WI38 (cell line): ENCODE results near the gene IRF6.

Experiments used
- H3K4me3 ChIP-seq: 2 replicates; pipeline ENCODE4 v1.5.1; 2011; ENCODE audit warnings: low read depth, mild to moderate bottlenecking, control low read depth, low read length
- TF ChIP-seq, protein P1 (sequence below): IDR thresholded peaks from 2 replicates; pipeline ENCODE4 v1.5.1; 2012; ENCODE audit warnings: low read depth, mild to moderate bottlenecking, control low read depth, low read length

IRF6 gene

DNA sequence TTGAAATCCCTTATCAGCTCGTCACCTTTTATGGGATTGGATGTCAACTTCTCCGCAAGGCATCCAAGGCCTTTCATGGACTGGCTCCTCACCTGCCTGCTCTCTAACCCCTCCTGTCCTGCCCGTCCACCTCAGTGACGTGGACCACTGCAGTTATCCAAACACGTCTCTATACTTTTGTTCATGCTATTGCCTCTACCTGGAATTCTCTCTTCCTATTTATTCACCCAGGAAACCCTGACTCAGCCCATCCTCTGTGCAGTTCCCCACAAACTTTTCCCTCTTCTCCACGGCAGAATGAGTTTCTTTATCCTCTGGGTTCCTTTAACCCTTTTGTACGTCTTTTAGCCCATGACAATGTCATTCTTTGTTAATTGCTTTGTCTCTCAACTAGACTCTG is 16.8 kb upstream of the IRF6 start:
- TF ChIP-seq, protein P1, sequence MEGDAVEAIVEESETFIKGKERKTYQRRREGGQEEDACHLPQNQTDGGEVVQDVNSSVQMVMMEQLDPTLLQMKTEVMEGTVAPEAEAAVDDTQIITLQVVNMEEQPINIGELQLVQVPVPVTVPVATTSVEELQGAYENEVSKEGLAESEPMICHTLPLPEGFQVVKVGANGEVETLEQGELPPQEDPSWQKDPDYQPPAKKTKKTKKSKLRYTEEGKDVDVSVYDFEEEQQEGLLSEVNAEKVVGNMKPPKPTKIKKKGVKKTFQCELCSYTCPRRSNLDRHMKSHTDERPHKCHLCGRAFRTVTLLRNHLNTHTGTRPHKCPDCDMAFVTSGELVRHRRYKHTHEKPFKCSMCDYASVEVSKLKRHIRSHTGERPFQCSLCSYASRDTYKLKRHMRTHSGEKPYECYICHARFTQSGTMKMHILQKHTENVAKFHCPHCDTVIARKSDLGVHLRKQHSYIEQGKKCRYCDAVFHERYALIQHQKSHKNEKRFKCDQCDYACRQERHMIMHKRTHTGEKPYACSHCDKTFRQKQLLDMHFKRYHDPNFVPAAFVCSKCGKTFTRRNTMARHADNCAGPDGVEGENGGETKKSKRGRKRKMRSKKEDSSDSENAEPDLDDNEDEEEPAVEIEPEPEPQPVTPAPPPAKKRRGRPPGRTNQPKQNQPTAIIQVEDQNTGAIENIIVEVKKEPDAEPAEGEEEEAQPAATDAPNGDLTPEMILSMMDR: no peak
- H3K4me3 ChIP-seq: peak overlapping the region; percentile 35

DNA sequence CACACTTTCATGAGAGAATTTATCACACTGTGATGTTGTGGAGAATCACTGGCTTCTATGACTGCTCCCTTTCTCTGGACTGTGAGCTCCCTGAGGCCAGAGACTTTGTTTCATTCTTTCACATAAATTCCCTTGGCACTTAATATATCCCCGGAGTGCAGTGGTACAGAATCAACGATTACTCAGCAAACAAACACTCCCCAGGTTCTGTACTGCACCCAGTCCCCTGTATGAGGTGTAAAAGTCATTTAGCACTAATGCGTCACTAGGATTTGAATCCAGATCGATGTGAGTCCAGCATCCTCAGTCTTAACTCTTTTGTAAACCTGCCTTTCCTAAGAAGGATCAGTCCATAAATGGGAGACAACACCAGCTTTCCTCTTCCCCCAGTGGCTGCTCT is 15.0 kb upstream of the IRF6 start:
- no peak overlapping the region for H3K4me3 ChIP-seq
- TF ChIP-seq, protein P1: no peak

DNA sequence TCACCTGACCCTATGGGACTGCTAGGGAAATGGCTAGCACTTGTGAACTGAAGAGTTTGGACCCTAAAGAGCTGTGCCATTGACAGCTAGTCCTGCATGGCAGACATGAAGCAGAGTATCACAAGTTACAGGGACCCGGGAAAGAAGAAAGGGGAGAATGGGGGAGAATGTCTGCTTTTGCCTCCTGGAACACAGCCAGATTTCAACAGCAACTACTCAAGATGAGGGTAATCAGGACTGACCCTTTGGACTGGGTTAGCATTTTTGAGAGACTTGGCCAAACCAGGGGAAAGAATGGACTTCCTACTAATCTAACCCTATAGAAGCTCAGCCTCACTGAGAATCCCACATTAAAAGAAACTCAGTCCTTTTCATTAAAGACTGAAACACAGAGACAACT is 13.1 kb upstream of the IRF6 start:
- TF ChIP-seq, protein P1: no peak
- no peak overlapping the region for H3K4me3 ChIP-seq

DNA sequence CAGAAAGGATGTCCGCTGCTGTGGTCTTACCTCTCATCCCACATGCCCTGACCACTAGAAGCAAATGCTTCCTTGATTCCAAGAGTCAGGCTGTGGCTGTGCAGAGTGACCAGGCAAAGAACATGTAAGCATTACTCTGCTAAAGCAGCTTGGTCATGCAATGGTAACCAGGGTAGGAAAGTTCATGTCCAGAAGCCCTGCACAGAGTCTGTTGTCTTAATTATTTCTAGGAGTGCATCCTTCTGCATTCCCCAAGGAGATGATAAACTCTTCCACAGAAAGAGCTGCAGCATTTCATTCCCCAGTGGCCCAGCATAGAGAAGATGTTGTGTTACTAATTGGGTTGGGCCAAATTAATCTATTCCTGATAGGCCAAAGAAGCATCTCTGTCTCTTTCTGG is 11.7 kb upstream of the IRF6 start:
- no peak overlapping the region for H3K4me3 ChIP-seq
- TF ChIP-seq, protein P1: no peak

DNA sequence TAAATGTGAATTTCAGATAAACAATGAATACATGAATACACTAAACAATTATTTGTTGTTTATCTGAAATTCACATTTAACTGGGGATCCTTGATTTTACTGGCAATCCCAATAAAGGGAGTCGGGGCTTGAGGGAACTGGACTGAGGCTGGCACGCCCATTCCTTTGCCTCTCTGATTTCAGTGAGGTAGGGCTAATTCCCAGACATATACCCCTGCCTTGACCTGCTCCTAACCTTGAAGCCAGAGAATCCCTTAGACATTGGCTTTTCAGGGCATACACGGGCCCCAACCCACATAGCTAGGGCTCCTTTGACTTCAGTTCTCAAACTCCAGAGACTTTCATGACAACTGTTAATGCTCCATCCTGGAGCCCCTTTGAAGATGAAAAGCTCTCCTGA is 11.0 kb upstream of the IRF6 start:
- no peak overlapping the region for H3K4me3 ChIP-seq
- TF ChIP-seq, protein P1: no peak

DNA sequence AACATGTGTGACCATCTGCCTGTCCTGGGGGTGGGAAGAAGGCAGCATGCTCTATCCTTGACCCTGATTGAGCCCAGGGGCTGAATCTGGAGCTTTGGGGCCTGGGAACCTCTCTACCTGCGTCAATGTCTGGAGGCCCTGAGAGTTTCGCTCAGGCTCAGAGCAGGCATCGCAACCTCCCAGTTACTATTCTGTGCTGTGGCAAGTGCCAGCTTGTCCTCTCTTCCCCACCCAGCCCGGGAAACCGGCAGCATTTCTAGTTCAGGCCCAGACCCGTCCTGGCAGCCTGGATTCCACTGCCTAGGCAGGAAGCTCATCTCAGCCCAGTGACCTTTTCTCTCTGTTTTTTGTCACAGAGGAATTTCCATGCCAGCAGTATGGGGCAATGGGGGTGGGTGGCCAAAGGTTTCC is 10.0 kb upstream of the IRF6 start:
- H3K4me3 ChIP-seq: no peak overlapping the region
- TF ChIP-seq, protein P1: no peak

DNA sequence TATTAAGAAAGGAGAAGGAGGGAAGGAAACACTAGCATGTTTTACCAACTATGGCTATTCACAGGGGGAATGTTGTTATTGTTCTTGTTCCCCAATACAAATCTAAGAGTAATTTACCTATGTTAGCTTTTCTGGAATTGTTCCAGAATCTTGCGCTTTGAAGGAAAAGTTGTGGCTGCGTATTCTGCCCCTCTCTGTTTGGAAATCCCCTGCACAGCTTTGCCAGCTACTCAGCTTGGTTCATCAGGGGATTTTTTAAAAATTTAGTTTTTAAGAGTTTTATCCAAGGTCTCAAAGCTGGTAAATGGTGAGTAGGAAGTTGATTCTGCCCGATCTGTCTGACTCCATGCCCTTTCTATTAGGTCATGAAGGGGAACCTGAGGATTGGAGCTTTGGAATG is 9.5 kb upstream of the IRF6 start:
- TF ChIP-seq, protein P1: no peak
- H3K4me3 ChIP-seq: no peak overlapping the region
